DMS 273 (cell line): ENCODE results near the gene SLC23A2.
A peak's percentile ranks its signal among the peaks of the same experiment; 100 is the strongest.
"Not testable (repeated sequence)": the region's sequence is repeated elsewhere in the genome, so short reads cannot be mapped to it uniquely, and the experiment has no call there.

Source experiments
- DNase-seq: peaks from one replicate; lab custom pipeline; 2025; ENCODE audit not compliant: unreplicated experiment; lab: John Stamatoyannopoulos, UW

Gene SLC23A2

GRCh38 chr20:4937407-4938319, 63.6 kb downstream of the SLC23A2 start:
- DNase-seq = peak; percentile 23

- no peak for DNase-seq
Measured at GRCh38 chr20:4936851-4937406, 64.4 kb downstream of the SLC23A2 start.

GRCh38 chr20:4936392-4936850, 64.9 kb downstream of the SLC23A2 start:
- no peak for DNase-seq

GRCh38 chr20:4932061-4932460, 69.2 kb downstream of the SLC23A2 start:
- DNase-seq = no peak

GRCh38 chr20:4929686-4930397, 71.5 kb downstream of the SLC23A2 start:
- no peak for DNase-seq

GRCh38 chr20:4926531-4927156, 74.7 kb downstream of the SLC23A2 start:
- DNase-seq = no peak

GRCh38 chr20:4925842-4926530, 75.3 kb downstream of the SLC23A2 start:
- no peak for DNase-seq

GRCh38 chr20:4924446-4924845, 76.9 kb downstream of the SLC23A2 start:
- DNase-seq = no peak

- DNase-seq = no peak
Measured at GRCh38 chr20:4924032-4924431, 77.3 kb downstream of the SLC23A2 start.

- no peak for DNase-seq
Measured at GRCh38 chr20:4922186-4922585, 79.1 kb downstream of the SLC23A2 start.

GRCh38 chr20:4921271-4921670, 80.0 kb downstream of the SLC23A2 start:
- not testable (repeated sequence) for DNase-seq

GRCh38 chr20:4920655-4921054, 80.7 kb downstream of the SLC23A2 start:
- DNase-seq = no peak

- DNase-seq = no peak
Measured at GRCh38 chr20:4920131-4920530, 81.2 kb downstream of the SLC23A2 start.

- DNase-seq = no peak
Measured at GRCh38 chr20:4919047-4919704, 82.1 kb downstream of the SLC23A2 start.

GRCh38 chr20:4918473-4918872, 82.8 kb downstream of the SLC23A2 start:
- no peak for DNase-seq

GRCh38 chr20:4916971-4917881, 84.1 kb downstream of the SLC23A2 start:
- DNase-seq = no peak

- DNase-seq = no peak
Measured at GRCh38 chr20:4913147-4913546, 88.2 kb downstream of the SLC23A2 start.

GRCh38 chr20:4912380-4913142, 88.7 kb downstream of the SLC23A2 start:
- no peak for DNase-seq
